Cardiac muscle cell (in vitro differentiated cells and primary cell): ENCODE data around the gene KIF14. TPM values are rescaled to one million over a fixed set of nuclear protein-coding genes. Genes with fewer than 3 reads are reported as not detected.

ENCODE experiments used
- DNase-seq, 2 donors: peaks; one replicate each; pipeline versions ENCODE4 v3.0.0 to v3.0.0-alpha.2; 2010 to 2017; ENCODE audit warnings: low read depth in 1 of 2, low spot score in 1 of 2
- H3K27ac ChIP-seq: fragments of 200-600 bp; sonication (generic); 2 replicates; pipeline ENCODE4 v1.5.1; 2016
- H3K27me3 ChIP-seq: fragments of 200-600 bp; sonication (generic); 2 replicates; pipeline ENCODE4 v1.6.0; 2016; ENCODE audit warnings: control low read depth
- H3K36me3 ChIP-seq: fragments of 200-600 bp; sonication (generic); 2 replicates; pipeline ENCODE4 v1.5.1; 2016; ENCODE audit warnings: control low read depth
- H3K4me1 ChIP-seq: fragments of 200-600 bp; sonication (generic); 2 replicates; pipeline ENCODE4 v1.8.1; 2017; ENCODE audit warnings: low read depth, mild to moderate bottlenecking, mixed run types
- H3K4me3 ChIP-seq: fragments of 200-600 bp; sonication (generic); 2 replicates; pipeline ENCODE4 v1.5.1; 2016; ENCODE audit warnings: mild to moderate bottlenecking
- H3K9me3 ChIP-seq: fragments of 200-600 bp; sonication (generic); 2 replicates; pipeline ENCODE4 v1.5.1; 2017; ENCODE audit warnings: low read depth, mild to moderate bottlenecking, control low read depth
- polyA plus RNA-seq: library from polyadenylated mRNA; unstranded; fragments of >200 nt; fragmentation: Nextera tagmentation; extraction: Ambion mirVana; gene quantifications from 2 replicates; pipeline ENCODE4 v1.2.1, GENCODE V29; 2016
- total RNA-seq: library from RNA; depleted of rRNA; stranded (reverse); fragments of >200 nt; gene quantifications from 2 replicates; pipeline ENCODE4 v1.2.3, GENCODE V29; 2016
- TF ChIP-seq, protein P1 (sequence below): IDR thresholded peaks from 2 replicates; pipeline ENCODE4 v1.5.1; 2012; ENCODE audit warnings: low read depth, mild to moderate bottlenecking, low read length

The KIF14 gene
- total and polyA plus RNA-seq, 2 experiments from 2014 or later = 1.7 to 14.2 TPM

DNA sequence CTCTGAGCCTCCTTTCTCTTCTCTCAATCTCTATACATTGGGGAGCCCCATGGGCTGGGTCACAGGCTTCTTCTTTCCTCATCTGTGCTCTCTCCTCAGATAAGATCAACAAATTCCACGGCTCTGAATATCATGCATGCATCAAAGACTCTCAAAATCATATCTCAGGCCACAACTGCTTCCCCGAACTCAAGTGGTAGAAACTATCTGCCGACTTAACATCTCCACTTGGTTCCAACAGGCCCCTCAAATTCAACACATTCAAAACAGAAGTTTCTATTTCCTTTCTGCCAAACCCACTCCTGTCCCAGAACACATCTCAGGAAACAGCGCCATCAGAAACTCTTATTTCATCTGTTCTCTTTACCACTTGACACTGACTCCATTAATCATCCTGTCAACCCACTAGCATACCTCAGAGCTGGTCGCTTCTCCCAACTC, 32.5 kb upstream of the KIF14 start:
- no peak overlapping the region for H3K4me3 ChIP-seq
- TF ChIP-seq, protein P1, sequence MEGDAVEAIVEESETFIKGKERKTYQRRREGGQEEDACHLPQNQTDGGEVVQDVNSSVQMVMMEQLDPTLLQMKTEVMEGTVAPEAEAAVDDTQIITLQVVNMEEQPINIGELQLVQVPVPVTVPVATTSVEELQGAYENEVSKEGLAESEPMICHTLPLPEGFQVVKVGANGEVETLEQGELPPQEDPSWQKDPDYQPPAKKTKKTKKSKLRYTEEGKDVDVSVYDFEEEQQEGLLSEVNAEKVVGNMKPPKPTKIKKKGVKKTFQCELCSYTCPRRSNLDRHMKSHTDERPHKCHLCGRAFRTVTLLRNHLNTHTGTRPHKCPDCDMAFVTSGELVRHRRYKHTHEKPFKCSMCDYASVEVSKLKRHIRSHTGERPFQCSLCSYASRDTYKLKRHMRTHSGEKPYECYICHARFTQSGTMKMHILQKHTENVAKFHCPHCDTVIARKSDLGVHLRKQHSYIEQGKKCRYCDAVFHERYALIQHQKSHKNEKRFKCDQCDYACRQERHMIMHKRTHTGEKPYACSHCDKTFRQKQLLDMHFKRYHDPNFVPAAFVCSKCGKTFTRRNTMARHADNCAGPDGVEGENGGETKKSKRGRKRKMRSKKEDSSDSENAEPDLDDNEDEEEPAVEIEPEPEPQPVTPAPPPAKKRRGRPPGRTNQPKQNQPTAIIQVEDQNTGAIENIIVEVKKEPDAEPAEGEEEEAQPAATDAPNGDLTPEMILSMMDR = no peak
- no peaks in the 10 kb centered on the region for H3K9me3 ChIP-seq
- H3K36me3 ChIP-seq = peaks cover 27% of the 10 kb centered on the region
- peak in 1 of 2 donors; percentile 7 for DNase-seq
- H3K27ac ChIP-seq = no peak overlapping the region
- H3K4me1 ChIP-seq = no peaks in the 10 kb centered on the region
- H3K27me3 ChIP-seq = no peaks in the 10 kb centered on the region

DNA sequence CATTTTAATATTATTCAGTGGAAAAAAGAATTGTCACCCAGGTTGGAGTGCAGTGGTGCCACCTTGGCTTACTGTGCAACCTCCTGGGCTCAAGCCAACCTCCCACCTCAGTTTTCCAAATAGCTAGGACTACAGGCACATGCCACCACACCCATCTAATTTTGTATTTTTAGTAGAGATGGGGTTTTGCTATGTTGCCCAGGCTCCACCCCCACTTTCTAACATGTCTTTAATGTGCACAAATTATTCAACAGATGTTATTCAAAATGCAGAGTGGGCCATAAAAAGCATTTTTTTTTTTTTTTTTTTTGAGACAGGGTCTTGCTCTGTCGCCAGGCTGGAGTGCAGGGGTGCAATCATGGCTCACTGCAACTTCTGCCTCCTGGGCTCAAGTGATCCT, 31.8 kb upstream of the KIF14 start:
- DNase-seq = no peak
- no peaks in the 10 kb centered on the region for H3K4me1 ChIP-seq
- H3K9me3 ChIP-seq = no peaks in the 10 kb centered on the region
- peaks cover 26% of the 10 kb centered on the region for H3K36me3 ChIP-seq
- no peaks in the 10 kb centered on the region for H3K27me3 ChIP-seq
- TF ChIP-seq, protein P1 = no peak
- H3K27ac ChIP-seq = no peak overlapping the region
- no peak overlapping the region for H3K4me3 ChIP-seq

DNA sequence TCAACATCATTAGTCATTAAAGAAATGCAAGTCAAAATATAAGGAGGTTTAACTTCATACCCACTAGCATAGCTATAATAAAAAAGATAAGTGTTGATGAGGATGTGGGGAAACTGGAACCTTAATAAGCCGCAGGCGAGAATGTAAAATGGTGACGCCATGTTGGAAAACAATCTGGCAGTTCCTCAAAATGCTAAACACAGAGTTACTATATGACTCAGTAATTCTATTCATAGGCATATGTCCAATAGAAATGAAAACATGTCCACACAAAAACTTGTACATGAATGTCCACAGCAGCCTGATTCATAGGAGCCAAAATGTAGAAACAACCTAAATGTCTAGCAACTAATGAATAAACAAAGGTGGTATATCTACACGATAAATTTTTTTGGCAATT, 26.0 kb upstream of the KIF14 start:
- Histone ChIP-seq H3K4me3 (no peak overlapping the region), H3K9me3 (no peaks in the 10 kb centered on the region), H3K4me1 (no peaks in the 10 kb centered on the region), H3K27ac (no peak overlapping the region), H3K36me3 (peaks cover 24% of the 10 kb centered on the region), H3K27me3 (no peaks in the 10 kb centered on the region)
- no peak for DNase-seq
- TF ChIP-seq, protein P1 = no peak

DNA sequence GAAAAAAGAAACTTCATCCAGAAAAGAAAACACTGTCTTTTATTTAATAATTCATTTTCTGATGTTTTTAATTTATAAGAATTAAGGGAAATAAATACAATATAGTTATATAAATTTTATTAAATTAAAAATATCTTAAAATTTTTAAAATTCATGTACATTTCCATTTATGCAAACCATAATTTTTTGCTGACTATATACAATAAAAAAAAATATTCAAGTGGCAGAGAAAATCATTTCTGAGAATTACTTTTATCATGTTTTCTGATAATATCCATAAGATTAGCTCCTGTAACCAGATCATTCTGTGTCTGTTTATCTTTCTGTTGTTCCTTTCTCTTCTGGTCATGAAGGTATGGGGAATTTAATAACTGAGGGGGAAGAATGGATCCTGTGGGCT, 23.5 kb upstream of the KIF14 start:
- Histone ChIP-seq H3K36me3 (peaks cover 17% of the 10 kb centered on the region), H3K4me3 (no peak overlapping the region), H3K9me3 (no peaks in the 10 kb centered on the region), H3K27me3 (no peaks in the 10 kb centered on the region), H3K4me1 (no peaks in the 10 kb centered on the region), H3K27ac (no peak overlapping the region)
- DNase-seq = no peak
- TF ChIP-seq, protein P1 = no peak

DNA sequence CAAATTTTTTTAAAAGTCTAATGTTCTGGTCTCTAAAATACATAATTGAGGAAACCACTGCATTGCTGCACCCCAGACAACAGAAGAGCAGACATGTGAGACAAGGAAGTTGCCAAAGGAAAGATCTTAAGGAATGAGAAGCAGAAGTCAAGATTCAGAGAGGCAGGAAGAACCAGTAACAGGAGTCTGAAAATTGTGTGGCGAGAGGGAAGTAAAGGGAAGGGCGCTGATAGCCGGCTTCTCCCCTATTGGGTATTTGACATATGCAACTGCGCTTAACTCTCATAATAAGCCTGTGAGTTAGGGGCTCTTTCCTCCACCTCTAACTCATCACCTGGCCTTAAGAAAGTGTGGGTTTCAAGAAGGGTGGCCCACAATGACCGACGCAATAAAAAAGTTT, 21.9 kb upstream of the KIF14 start:
- TF ChIP-seq, protein P1 = no peak
- Histone ChIP-seq H3K27me3 (no peaks in the 10 kb centered on the region), H3K4me1 (no peaks in the 10 kb centered on the region), H3K9me3 (no peaks in the 10 kb centered on the region), H3K36me3 (peaks cover 7% of the 10 kb centered on the region), H3K27ac (peak overlapping the region; percentile 6), H3K4me3 (no peak overlapping the region)
- DNase-seq = peak in 1 of 2 donors; percentile 33

- H3K27ac ChIP-seq = no peak overlapping the region
- DNase-seq = peak in 1 of 2 donors; percentile 38
- TF ChIP-seq, protein P1 = no peak
These were observed 20.4 kb upstream of the KIF14 start for GRCh38 chr1:200640963-200641401.

More at GRCh38 chr1:200640963-200641401, 20.4 kb upstream of the KIF14 start:
- Histone ChIP-seq H3K4me3 (no peak overlapping the region), H3K4me1 (no peaks in the 10 kb centered on the region), H3K27me3 (no peaks in the 10 kb centered on the region), H3K36me3 (peaks cover 3% of the 10 kb centered on the region), H3K9me3 (no peaks in the 10 kb centered on the region)
